ENCODE measurements around the gene CYP20A1.
"Not testable (repeated sequence)": the region's sequence is repeated elsewhere in the genome, so short reads cannot be mapped to it uniquely, and the experiment has no call there.

CYP20A1 gene

DNA sequence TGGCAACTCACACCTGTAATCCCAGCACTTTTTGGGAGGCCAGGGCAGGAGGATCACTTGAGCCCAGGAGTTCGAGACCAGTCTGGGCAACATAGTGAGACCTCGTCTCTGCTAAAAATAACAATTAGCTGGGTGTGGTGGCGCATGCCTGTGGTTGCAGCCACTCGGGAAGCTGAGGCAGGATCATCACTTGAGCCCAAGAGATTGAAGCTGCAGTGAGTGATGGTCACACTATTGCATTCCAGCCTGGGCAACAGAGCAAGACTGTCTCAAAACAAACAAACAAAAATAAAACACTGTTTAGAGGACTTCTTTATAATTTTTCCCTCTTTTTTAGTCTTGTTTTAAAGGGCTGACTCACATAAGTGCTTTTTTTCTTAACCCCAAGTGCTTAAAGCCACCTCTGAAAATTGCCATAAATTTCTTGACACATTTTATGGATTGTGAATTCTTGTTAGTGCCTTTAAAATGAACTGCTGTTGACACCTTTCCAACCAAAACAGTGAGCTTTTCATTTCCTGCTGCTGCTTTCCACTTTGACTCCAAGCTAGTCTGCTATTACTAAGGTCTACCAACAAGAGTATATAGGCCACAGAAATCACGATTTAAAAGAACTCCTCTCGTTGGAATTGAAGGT lies 41.7 kb downstream of the CYP20A1 start:
- DNase-seq (ENCODE audit: low spot score) = no peak

DNA sequence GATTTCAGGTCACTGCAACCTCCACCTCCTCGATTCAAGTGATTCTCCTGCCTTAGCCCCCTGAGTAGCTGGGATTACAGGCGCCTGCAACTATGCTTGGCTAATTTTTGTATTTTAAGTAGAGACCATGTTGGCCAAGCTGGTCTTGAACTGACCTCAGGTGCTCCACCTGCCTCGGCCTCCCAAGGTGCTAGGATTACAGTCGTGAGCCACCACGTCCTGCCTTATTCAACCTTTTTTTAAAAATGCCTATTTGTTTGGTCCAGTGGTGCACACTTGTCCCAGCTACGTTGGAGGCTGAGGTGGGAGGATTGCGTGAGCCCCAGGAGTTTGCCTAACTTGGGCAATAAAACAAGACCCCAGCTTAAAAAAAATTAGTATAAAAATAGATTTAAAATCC lies 43.3 kb downstream of the CYP20A1 start:
- DNase-seq (ENCODE audit: low spot score) = no peak

DNA sequence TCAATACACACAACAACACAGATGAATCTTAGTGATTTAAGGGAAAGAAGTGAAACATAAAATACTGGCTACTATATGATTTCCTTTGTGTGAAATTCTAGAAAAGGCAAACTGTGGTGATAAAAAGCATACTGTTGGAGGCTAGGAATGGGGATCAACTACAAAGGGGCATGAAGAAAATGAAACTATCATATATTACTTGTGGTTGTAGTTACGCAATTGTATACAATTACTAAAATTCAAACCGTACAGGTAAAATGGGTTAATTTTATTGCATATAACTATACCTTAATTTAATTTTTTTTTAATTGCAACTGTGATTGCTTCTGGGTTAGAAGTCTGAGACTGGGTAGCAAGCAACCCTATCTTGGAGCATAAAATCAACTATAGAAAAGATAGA lies 47.7 kb downstream of the CYP20A1 start:
- DNase-seq (ENCODE audit: low spot score) = no peak

DNA sequence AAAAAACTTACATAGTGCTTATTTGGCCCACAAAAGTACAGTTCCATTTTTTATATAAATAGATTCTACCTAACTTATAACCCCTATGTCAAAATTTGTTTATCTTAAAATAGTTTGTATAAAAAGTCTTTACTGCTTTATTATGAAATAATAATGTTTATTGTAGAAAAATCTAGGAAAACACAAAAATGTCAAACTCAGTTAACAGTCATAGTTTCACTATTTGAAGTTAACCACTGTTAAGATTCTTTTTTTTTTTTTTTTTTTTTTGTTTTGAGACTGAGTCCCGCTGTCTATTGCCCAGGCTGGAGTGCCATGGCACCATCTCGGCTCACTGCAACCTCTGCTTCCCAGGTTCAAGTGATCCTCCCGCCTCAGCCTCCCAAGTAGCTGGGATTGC lies 62.8 kb downstream of the CYP20A1 start:
- no peak for DNase-seq (ENCODE audit: low spot score)

DNA sequence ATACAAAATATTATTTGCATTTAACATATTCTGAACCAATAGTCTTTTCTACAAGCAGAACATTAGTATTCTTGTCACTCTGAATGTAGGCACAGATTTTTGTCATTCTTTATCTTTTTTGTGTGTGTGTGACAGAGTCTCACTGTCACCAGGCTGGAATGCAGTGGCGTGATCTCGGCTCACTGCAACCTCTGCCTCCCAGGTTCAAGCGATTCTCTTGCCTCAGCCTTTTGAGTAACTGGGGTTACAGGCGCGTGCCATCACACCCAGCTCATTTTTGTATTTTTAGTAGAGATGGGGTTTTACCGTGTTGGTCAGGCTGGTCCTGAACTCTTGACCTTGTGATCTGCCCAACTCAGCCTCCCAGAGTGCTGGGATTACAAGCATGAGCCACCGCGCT lies 63.8 kb downstream of the CYP20A1 start:
- DNase-seq (ENCODE audit: low spot score) = not testable (repeated sequence)

DNA sequence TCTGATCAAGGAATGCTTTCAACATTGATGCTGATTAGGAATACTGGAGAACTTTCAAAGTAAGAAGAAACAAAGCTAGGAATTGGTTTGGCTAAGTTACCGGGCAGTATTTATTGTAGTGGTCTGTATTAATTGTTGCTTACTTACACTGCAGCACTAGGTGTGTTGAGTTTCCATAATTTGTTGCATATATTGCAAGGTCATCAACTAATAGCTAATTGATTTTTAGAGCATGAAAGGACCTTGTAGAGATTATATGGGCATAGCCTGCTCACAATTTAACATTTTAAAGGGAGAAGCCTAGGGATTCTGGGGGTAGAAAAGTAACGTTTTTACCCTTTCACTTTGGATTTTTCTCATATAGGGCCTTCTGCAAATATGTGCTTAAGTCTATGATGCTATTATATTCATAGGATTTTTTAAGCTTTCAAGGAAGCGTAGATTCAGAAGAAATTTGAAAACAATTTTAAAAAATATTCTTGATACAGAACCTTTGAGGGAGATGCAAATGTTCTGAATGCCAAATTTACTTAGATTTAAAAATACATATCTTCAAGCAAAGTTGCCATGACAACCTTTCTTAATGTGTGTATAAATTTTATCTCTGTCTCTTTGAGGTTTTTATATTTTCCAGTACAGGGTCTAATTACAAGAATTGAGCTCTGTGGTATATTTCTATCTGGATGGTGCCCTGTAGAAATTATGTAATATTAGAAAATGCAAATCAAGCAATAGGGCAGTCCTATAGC lies 72.0 kb downstream of the CYP20A1 start:
- no peak for DNase-seq (ENCODE audit: low spot score)

DNA sequence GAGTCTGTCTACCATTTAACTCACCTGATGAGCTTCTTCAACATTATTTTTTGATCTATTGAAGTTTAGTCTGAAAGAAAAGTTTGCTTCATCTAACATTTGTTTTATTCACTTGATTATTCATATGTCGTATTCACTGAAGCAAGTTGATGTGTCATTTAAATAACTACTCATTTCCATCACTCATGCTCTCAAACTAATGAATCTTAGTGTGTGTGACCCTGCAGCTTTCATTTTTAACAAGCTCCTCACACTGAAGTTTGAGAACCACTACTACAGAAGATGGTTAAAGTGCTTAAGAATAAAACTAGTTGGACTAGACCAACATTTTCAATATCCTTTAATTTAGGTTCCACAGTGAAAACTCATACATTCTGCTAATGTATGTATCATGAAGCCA lies 87.5 kb downstream of the CYP20A1 start:
- no peak for DNase-seq (ENCODE audit: low spot score)

DNA sequence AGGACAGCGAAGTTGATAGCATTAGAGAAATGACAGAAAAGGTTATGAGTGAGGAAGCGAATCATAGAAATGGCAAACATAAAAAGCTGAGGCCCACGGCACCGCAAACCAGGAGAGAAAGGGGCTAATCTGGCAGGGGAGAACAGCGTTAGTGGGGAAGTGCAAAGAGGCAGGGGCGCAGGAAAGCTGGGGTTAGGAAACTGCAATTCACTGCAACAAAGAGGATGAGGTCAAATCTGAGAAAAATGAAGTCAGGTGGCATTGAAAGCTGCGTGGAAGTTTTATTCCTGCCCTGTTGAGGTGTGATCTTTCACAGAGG lies 88.7 kb downstream of the CYP20A1 start:
- peak; percentile 10 for DNase-seq (ENCODE audit: low spot score)

DNA sequence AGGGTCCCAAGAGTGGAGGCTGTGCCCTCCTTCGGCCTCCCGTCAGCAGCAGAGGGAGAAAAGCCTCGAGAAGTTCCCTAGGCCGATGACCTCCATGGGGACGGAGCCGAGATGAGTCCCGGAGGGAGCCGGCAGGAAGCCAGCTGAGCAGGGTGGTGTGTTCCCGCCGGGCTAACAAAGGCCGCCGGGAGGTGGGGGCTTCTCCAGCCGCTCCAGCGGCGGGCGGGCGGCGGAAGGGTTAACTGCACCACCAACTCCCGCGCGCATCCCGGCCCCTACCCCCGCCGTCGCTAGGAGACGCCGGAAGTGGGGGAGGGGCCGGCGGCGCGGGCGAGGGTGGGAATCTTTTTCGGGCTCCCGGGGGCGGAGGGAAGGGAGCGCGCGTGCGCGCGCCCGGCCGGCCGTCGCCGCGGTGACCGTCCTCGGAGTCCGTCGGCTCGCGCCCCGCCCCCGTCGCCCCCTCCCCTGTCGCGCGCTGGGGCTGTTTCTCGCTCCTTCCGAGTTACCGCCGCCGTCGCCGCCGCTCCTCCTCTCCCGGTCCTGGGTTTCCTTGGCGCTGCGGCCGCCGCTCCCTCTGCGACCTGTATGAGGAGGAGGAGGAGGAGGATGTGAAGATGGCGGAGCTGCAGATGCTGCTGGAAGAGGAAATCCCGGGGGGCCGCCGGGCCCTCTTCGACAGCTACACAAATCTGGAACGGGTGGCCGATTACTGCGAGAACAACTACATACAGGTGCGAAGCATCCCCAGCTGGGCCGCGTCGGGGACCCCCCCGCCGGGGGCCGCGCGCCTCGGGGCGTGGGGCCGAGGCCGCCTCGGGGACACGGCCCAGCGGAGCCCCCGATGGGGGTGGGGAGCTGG lies 89.3 kb downstream of the CYP20A1 start, which contains the start of gene ABI2:
Gene ABI2, plus strand, starts transcription at position 494 of the 859 bp plus-strand sequence. Its CDS starts 121 bp downstream, at position 615.
- DNase-seq (ENCODE audit: low spot score) = peak; percentile 74

DNA sequence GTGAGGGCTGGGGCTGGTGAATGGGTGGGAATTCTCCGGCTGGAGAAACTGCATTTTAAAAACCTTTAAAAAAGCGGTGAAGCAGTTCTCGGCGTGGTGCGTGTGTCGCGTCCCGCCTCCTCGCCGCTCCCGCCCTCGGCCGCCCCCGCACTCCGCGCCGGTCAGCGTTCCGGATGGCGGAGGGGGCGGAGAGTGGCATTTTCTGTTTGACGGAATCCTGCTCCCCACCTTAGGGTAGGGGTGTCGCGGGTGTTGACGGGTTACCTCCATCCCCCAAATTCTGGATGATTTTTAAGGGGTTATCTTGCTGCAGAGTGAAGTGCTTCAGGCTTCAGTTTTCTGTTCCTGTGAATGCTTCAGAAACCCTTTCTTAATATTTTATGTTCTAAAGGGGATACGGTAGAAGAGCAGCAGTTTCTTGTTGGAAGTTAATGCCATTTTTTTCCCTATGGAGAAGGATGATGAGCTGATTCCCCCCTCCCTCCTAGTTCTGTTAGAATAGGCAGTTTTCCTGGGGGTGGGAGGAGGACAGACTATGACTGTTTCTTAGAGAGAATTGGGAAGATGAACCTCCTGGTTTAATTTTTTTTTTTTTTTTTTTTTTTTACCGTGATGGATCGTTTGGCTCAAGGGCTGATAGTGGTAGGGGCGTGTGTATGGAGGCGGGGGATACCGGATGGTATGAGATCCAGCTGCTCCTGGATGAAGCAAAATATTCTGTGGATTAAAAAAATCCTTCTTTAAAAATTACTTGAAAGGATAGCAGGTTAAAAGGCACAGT lies 90.1 kb downstream of the CYP20A1 start:
- DNase-seq (ENCODE audit: low spot score) = peak; percentile 44

DNA sequence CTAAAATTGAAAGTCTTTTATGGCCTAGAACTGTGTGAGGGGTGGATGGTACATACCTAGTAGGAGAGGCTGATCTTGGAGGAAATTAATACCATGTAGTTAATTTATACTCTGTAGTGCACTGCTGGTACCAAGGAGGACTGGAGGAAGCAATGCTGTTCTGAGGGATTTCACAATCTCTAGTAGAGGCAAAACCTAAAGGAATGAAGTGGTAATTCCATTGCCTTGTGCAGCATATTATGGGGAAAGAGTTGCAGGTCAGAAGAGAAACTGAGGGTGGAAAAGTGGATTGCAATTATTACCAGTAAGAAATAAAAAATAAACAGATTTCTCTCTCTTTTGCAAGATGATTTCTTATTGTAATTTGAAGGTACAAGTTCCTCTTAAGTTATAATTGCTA lies 91.6 kb downstream of the CYP20A1 start:
- no peak for DNase-seq (ENCODE audit: low spot score)

DNA sequence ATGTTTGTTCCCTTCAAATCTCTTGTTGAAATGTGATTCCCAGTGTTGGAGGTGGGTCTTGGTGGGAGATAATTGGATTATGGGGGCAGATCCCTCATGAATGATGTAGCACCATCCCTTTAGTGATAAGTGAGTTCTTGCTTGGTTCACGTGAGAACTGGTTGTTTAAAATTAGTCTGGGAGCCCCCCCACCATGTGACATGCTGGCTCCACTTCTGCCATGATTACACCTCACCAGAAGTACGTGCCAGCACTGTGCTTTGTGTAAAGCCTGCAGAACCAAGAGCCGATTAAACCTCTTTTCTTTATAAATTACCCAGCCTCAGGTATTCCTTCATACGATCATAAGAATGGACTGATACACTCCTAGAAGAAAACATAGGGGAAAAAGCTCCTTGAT lies 99.5 kb downstream of the CYP20A1 start:
- no peak for DNase-seq (ENCODE audit: low spot score)

DNA sequence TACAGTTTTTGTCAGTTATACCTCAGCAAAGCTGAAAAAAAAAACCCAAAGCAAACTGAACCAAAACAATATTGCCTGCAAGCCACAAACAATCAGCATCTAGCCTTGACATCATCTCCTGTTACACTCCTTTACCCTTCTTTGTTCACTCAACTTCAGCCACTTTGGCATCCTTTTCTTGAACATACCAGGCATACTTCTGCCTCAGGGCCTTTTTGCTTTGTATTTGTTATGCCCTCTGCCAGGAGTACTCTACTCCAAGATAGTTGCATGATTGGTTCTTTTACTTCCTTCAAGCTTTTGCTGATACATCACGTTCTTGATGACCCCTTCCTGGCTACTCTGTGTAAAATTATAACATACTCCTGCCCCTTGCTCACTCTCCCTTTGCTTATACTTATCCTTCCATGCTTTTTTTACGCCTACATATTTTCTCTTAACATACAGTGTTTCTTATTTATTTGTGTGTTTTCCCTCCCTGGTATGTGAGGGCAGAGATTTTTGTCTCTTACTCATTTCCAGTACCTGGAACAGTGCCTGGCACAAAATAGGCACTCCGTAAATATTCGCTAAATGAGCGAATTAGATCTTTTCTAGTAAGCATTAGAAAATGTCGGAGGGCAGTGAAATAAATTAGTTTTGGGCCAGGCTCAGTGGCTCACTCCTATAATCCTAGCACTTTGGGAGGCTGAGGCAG lies 102.1 kb downstream of the CYP20A1 start:
- DNase-seq (ENCODE audit: low spot score) = no peak

DNA sequence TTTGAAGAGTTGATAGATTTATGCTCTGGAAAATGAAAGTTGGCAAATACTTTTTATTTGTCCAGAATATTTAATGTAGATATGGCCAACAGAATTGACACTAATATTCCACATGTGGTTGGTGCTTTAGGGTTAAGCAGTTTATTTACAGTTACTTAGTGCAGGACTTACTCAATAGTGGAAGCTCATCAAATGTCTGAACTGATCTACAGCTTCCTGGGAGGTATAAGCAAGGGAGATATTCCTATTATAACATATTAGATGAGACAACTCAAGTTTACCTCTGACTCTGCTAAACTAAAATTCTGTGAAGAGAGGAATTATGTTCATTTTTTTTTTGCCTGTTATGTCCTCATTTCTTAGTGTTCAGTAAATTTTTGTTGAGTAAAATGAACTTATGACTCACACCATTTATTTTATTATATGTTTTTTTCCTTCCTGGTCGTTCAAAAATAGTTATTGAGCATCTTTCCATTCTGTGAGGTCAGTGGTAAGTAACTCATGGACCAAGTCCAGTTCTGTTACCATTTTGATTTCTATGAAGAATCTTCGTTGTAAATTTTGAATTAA lies 103.0 kb downstream of the CYP20A1 start:
- no peak for DNase-seq (ENCODE audit: low spot score)

DNA sequence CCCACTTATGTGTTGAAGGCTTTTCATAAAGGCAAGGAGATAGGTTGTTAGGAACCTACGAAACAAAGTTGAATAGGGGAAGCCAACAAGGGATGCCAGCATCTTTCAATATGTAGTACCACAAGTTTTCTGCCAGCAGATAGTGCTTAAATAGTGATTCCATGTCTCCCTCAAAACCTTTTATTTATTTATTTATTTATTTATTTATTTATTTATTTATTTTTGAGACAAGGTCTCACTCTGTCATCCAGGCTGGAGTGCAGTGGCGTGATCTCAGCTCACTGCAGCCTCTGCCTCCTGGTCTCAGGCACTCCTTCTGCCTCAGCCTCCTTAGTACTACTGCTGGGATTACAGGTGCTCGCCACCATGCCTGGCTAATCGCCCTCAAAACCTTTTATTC lies 103.6 kb downstream of the CYP20A1 start:
- DNase-seq (ENCODE audit: low spot score) = not testable (repeated sequence)

DNA sequence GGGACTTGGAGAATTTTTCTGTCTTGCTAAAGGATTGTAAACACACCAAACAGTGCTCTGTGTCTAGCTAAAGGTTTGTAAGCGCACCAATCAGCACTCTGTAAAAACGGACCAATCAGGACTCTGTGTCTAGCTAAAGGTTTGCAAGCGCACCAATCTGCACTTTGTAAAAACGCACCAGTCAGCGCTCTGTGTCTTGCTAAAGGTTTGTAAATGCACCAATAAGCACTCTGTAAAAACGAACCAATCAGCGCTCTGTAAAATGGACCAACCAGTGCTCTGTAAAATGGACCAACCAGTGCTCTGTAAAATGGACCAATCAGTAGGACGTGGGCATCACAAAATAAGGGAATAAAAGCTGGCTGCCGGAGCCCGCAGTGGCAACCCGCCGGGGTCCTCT lies 105.8 kb downstream of the CYP20A1 start:
- no peak for DNase-seq (ENCODE audit: low spot score)

DNA sequence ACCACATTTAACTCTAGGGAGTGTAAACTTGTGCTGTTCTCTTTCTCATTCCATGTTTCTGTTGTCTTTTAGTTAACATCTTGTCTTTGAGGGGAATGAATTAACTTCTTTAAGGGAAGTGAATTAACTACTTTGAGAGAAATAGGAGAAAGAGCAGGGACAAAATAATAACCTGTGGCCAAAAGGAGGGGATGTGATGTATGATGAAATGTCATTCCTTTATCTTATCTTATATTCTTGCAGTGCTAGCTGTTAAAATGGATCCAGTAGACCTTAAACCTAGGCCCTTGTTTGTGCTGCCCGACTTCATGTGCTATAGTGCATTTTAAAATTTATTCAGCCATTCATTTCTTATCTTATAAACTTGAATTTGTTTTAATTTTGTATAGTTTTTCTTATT lies 107.8 kb downstream of the CYP20A1 start:
- no peak for DNase-seq (ENCODE audit: low spot score)

DNA sequence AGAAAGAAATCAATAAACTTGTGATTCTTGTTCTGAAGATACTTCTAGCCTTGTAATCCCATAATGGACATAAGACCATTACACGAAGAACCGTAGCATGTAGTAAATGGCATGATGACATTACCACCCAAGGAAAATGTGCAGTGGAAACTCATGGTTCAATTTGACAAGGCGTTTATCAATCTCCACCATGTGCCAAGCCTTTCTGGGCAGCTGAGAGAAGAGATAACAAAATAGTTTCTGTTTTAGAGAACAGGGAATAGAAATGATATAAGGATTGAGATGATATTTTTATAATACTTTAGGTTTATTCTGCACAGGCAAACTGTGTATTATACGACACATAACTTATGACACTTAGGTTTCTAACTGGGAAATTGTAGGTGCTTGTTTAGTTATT lies 108.6 kb downstream of the CYP20A1 start:
- DNase-seq (ENCODE audit: low spot score) = no peak

DNA sequence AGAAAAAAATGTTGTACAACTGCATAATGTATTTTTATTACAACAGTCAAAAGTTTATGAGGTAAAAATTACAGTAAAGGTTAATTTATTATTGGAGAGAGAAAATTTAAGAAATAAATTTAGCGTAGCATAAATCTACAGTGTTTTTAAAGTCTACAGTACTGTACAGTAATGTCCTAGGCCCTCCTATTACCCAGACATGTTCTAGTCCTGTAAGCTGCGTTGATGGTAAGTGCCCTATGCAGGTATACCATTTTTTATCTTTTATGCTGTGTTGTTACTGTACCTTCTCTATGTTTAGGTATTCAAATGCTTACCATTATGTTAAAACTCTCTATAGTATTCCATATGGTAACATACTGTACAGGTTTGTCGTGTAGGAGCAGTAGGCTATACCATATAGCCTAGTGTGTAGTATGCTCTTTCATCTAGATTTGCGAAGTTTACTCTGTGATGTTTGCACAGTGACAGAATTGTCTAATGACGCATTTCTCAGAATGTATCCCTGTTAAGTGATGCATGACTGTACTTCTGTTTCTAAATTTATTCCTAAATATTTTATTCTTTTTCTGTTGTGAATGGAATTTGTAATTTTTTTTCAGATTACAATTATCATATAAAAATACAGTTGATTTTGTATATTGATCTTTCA lies 113.9 kb downstream of the CYP20A1 start:
- DNase-seq (ENCODE audit: low spot score) = no peak

DNA sequence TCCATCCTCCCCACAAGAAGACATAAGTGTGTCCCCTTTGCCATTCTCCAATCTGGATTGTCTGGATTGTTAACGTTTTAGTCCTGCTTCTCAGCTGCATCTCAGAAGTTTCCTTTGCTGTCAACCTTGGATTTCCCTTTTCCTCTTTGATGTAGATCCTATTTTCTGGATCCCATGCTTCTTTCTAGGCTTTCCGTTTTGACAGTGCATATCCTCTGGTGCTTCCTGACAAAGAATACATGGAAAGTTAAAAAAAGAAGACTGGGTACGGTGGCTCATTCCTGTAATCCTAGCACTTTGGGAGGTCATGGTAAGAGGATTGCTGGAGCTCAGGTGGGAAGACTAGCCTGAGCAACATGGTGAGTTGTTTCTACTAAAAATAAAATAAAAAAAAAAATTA lies 116.1 kb downstream of the CYP20A1 start:
- DNase-seq (ENCODE audit: low spot score) = no peak

Data from SW480 (cell line).